ENCODE data around the gene FPR3. TPM values are rescaled to one million over a fixed set of nuclear protein-coding genes. Genes with fewer than 3 reads are reported as not detected.

FPR3 gene
- total and polyA plus RNA-seq, 2 donors (not counting 3 experiments of a cell fraction or from before 2014, with no cell fraction given): not detected

DNA sequence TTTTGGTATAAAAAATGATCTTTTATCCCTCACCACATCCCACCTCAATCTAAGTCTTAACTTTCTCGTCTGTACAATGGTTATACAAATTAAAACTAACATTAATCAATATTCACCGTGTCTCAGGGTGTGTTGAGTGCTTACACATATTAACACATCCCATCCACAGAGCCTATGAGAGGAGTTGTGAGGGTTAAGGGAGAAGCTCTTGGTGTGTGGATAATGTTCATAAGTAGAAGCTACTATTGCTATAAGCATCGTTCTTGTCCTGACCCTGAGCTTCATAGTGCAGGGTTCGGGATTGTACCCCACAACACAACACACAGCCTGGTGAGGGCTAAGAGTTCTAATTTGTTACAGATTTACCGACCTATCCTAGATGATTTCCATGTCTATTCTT lies 2.5 kb downstream of the FPR3 start:
- FAIRE-seq: no peak
- H2AFZ ChIP-seq (ENCODE audit: low read depth, low read length): no peak overlapping the region
- H3K79me2 ChIP-seq (ENCODE audit: control insufficient read depth, insufficient read depth, low read length): no peaks in the 10 kb centered on the region
- TF ChIP-seq, protein P1, sequence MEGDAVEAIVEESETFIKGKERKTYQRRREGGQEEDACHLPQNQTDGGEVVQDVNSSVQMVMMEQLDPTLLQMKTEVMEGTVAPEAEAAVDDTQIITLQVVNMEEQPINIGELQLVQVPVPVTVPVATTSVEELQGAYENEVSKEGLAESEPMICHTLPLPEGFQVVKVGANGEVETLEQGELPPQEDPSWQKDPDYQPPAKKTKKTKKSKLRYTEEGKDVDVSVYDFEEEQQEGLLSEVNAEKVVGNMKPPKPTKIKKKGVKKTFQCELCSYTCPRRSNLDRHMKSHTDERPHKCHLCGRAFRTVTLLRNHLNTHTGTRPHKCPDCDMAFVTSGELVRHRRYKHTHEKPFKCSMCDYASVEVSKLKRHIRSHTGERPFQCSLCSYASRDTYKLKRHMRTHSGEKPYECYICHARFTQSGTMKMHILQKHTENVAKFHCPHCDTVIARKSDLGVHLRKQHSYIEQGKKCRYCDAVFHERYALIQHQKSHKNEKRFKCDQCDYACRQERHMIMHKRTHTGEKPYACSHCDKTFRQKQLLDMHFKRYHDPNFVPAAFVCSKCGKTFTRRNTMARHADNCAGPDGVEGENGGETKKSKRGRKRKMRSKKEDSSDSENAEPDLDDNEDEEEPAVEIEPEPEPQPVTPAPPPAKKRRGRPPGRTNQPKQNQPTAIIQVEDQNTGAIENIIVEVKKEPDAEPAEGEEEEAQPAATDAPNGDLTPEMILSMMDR (IDR thresholded peaks at IDR 0.05; ENCODE audit: extremely low read depth in 1 of 2, insufficient read depth in 1 of 2, low read depth in 1 of 2, low read length in 2 of 2): no peak
- TF ChIP-seq MYC (IDR thresholded peaks at IDR 0.05; ENCODE audit: low read depth, low read length) (no peak), EZH2 (IDR thresholded peaks at IDR 0.05; ENCODE audit: borderline replicate concordance, low read depth, low read length, severe bottlenecking) (no peak)
- no peak overlapping the region for H3K4me3 ChIP-seq (replicated peaks in 1 of 3; ENCODE audit: insufficient read depth in 1 of 3, low read depth in 1 of 3, low read length in 3 of 3)
- intact Hi-C loops (cut with micrococcal nuclease) (no loop called here), dilution Hi-C loops (cut with MboI; ENCODE audit: extremely low pct_ligation_motif_present, low sequenced_read_pairs) (no loop called here)
- H3K27ac ChIP-seq (ENCODE audit: insufficient read depth, low read depth, low read length): no peak overlapping the region
- no TSS peak for BruUV-seq (replicated peaks)
- H3K36me3 ChIP-seq (ENCODE audit: control insufficient read depth in 2 of 2, extremely low read depth in 1 of 2, insufficient read depth in 2 of 2, low read length in 2 of 2): no peaks in the 10 kb centered on the region
- H3K9me3 ChIP-seq (replicated peaks; ENCODE audit: control insufficient read depth, insufficient read depth, low read length): no peaks in the 10 kb centered on the region
- ChIA-PET POLR2A (no interaction called here), CTCF (no interaction called here)
- H3K4me1 ChIP-seq (ENCODE audit: control insufficient read depth, extremely low read depth, insufficient read depth, low read length): no peaks in the 10 kb centered on the region
- no peak for DNase-seq (ENCODE audit: low read depth, low spot score)
- no peak overlapping the region for H3K4me2 ChIP-seq (ENCODE audit: insufficient read depth, low read length)
- no peaks in the 10 kb centered on the region for H3K27me3 ChIP-seq (ENCODE audit: control insufficient read depth in 2 of 2, insufficient read depth in 2 of 2, low read length in 2 of 2)
- H3K9ac ChIP-seq (replicated peaks; ENCODE audit: extremely low read depth, insufficient read depth, low read length): no peak overlapping the region
- H4K20me1 ChIP-seq (replicated peaks; ENCODE audit: control insufficient read depth, extremely low read depth, insufficient read depth, low read length): no peaks in the 10 kb centered on the region
- no peaks in the 10 kb centered on the region for H3K9me1 ChIP-seq (replicated peaks; ENCODE audit: control insufficient read depth, extremely low read depth, insufficient read depth, low read length)

- no peaks in the 10 kb centered on the region for H3K79me2 ChIP-seq (ENCODE audit: control insufficient read depth, insufficient read depth, low read length)
- no peak for TF ChIP-seq MYC (IDR thresholded peaks at IDR 0.05; ENCODE audit: low read depth, low read length)
- BruUV-seq (replicated peaks): no TSS peak
- POLR2A ChIA-PET: no interaction called here
- H3K4me3 ChIP-seq (replicated peaks in 1 of 3; ENCODE audit: insufficient read depth in 1 of 3, low read depth in 1 of 3, low read length in 3 of 3): no peak overlapping the region
- no peaks in the 10 kb centered on the region for H3K9me1 ChIP-seq (replicated peaks; ENCODE audit: control insufficient read depth, extremely low read depth, insufficient read depth, low read length)
- intact Hi-C loops (cut with micrococcal nuclease): no loop called here
- no peaks in the 10 kb centered on the region for H3K9me3 ChIP-seq (replicated peaks; ENCODE audit: control insufficient read depth, insufficient read depth, low read length)
- H3K36me3 ChIP-seq (ENCODE audit: control insufficient read depth in 2 of 2, extremely low read depth in 1 of 2, insufficient read depth in 2 of 2, low read length in 2 of 2): no peaks in the 10 kb centered on the region
- no peak for DNase-seq (ENCODE audit: low read depth, low spot score)
- H3K4me1 ChIP-seq (ENCODE audit: control insufficient read depth, extremely low read depth, insufficient read depth, low read length): no peaks in the 10 kb centered on the region
- H3K27me3 ChIP-seq (ENCODE audit: control insufficient read depth in 2 of 2, insufficient read depth in 2 of 2, low read length in 2 of 2): no peaks in the 10 kb centered on the region
- no peak overlapping the region for H2AFZ ChIP-seq (ENCODE audit: low read depth, low read length)
- no peak overlapping the region for H3K9ac ChIP-seq (replicated peaks; ENCODE audit: extremely low read depth, insufficient read depth, low read length)
- H3K27ac ChIP-seq (ENCODE audit: insufficient read depth, low read depth, low read length): no peak overlapping the region
- H3K4me2 ChIP-seq (ENCODE audit: insufficient read depth, low read length): no peak overlapping the region
- dilution Hi-C loops (cut with MboI; ENCODE audit: extremely low pct_ligation_motif_present, low sequenced_read_pairs): no loop called here
- FAIRE-seq: no peak
- no peaks in the 10 kb centered on the region for H4K20me1 ChIP-seq (replicated peaks; ENCODE audit: control insufficient read depth, extremely low read depth, insufficient read depth, low read length)
- CTCF ChIA-PET: no interaction called here
These were observed 3.1 kb downstream of the FPR3 start for GRCh38 chr19:51798062-51798461.

Measured in endothelial cell of umbilical vein (primary cell).